Measurements from ENCODE around the gene RRP12.

GRCh38 chr10:97335188-97335619 is 65.9 kb downstream of the RRP12 start:
- TF ChIP-seq POLR2AphosphoS5 (IDR thresholded peaks at IDR 0.05; ENCODE audit: low read depth) = no peak
- TF ChIP-seq CTCF (IDR thresholded peaks at IDR 0.05; ENCODE audit: insufficient read depth, low read length) = no peak
- TF ChIP-seq GABPA (IDR thresholded peaks at IDR 0.05; ENCODE audit: low read depth) = no peak
